IPS-18a (cell line): ENCODE measurements around the gene PSMB10.

Experiments used
- H3K27ac ChIP-seq: one replicate; pipeline ENCODE4 v1.5.1; 2013; ENCODE audit warnings: low read length
- H3K27me3 ChIP-seq: one replicate; pipeline ENCODE4 v1.6.1; 2013; ENCODE audit warnings: mild to moderate bottlenecking, low read length; ENCODE audit not compliant: control insufficient read depth, insufficient read depth
- H3K36me3 ChIP-seq: one replicate; pipeline ENCODE4 v1.6.1; 2013; ENCODE audit warnings: low read depth, low read length; ENCODE audit not compliant: control insufficient read depth
- H3K4me1 ChIP-seq: one replicate; pipeline ENCODE4 v1.6.1; 2013; ENCODE audit warnings: low read depth, low read length; ENCODE audit not compliant: control insufficient read depth
- H3K4me3 ChIP-seq: one replicate; pipeline ENCODE4 v1.5.1; 2013; ENCODE audit warnings: low read length
- H3K9ac ChIP-seq: one replicate; pipeline ENCODE4 v1.6.1; 2013; ENCODE audit warnings: mild to moderate bottlenecking, low read length, moderate library complexity
- H3K9me3 ChIP-seq: one replicate; pipeline ENCODE4 v1.6.1; 2013; ENCODE audit warnings: low read depth, low read length; ENCODE audit not compliant: control insufficient read depth

The PSMB10 gene

GRCh38 chr16:67928147-67928546 lies 8.5 kb downstream of the PSMB10 start:
- no peak overlapping the region for H3K9ac ChIP-seq
- H3K9me3 ChIP-seq = no peaks in the 10 kb centered on the region
- no peak overlapping the region for H3K4me3 ChIP-seq
- H3K27me3 ChIP-seq = no peaks in the 10 kb centered on the region
- H3K4me1 ChIP-seq = no peaks in the 10 kb centered on the region
- no peak overlapping the region for H3K27ac ChIP-seq
- H3K36me3 ChIP-seq = no peaks in the 10 kb centered on the region

GRCh38 chr16:67927131-67927941 lies 9.3 kb downstream of the PSMB10 start:
- no peak overlapping the region for H3K27ac ChIP-seq
- no peaks in the 10 kb centered on the region for H3K4me1 ChIP-seq
- H3K4me3 ChIP-seq = no peak overlapping the region
- H3K9ac ChIP-seq = no peak overlapping the region
- H3K36me3 ChIP-seq = no peaks in the 10 kb centered on the region
- no peaks in the 10 kb centered on the region for H3K27me3 ChIP-seq
- no peaks in the 10 kb centered on the region for H3K9me3 ChIP-seq

- Histone ChIP-seq H3K27ac (no peak overlapping the region), H3K9ac (no peak overlapping the region), H3K36me3 (no peaks in the 10 kb centered on the region), H3K9me3 (no peaks in the 10 kb centered on the region), H3K4me1 (no peaks in the 10 kb centered on the region), H3K27me3 (no peaks in the 10 kb centered on the region), H3K4me3 (no peak overlapping the region)
Measured at GRCh38 chr16:67926181-67926750, 10.4 kb downstream of the PSMB10 start.

- H3K9ac ChIP-seq = no peak overlapping the region
- no peaks in the 10 kb centered on the region for H3K27me3 ChIP-seq
- no peaks in the 10 kb centered on the region for H3K9me3 ChIP-seq
- no peak overlapping the region for H3K27ac ChIP-seq
- no peaks in the 10 kb centered on the region for H3K36me3 ChIP-seq
- H3K4me3 ChIP-seq = no peak overlapping the region
- H3K4me1 ChIP-seq = no peaks in the 10 kb centered on the region
Measured at GRCh38 chr16:67924140-67924906, 12.3 kb downstream of the PSMB10 start.

GRCh38 chr16:67923414-67924116 lies 13.1 kb downstream of the PSMB10 start:
- H3K9me3 ChIP-seq = no peaks in the 10 kb centered on the region
- H3K4me1 ChIP-seq = no peaks in the 10 kb centered on the region
- no peaks in the 10 kb centered on the region for H3K27me3 ChIP-seq
- no peak overlapping the region for H3K27ac ChIP-seq
- H3K9ac ChIP-seq = no peak overlapping the region
- no peaks in the 10 kb centered on the region for H3K36me3 ChIP-seq
- H3K4me3 ChIP-seq = no peak overlapping the region

- Histone ChIP-seq H3K4me3 (no peak overlapping the region), H3K9ac (no peak overlapping the region), H3K27me3 (no peaks in the 10 kb centered on the region), H3K36me3 (no peaks in the 10 kb centered on the region), H3K9me3 (no peaks in the 10 kb centered on the region), H3K4me1 (no peaks in the 10 kb centered on the region), H3K27ac (no peak overlapping the region)
Measured at GRCh38 chr16:67922740-67923139, 13.9 kb downstream of the PSMB10 start.

- no peak overlapping the region for H3K9ac ChIP-seq
- H3K4me1 ChIP-seq = no peaks in the 10 kb centered on the region
- no peak overlapping the region for H3K4me3 ChIP-seq
- H3K9me3 ChIP-seq = no peaks in the 10 kb centered on the region
- no peak overlapping the region for H3K27ac ChIP-seq
- no peaks in the 10 kb centered on the region for H3K27me3 ChIP-seq
- H3K36me3 ChIP-seq = no peaks in the 10 kb centered on the region
Measured at GRCh38 chr16:67922221-67922620, 14.4 kb downstream of the PSMB10 start.

GRCh38 chr16:67919622-67920221 lies 16.9 kb downstream of the PSMB10 start:
- Histone ChIP-seq H3K27ac (no peak overlapping the region), H3K9me3 (no peaks in the 10 kb centered on the region), H3K9ac (no peak overlapping the region), H3K36me3 (no peaks in the 10 kb centered on the region), H3K27me3 (no peaks in the 10 kb centered on the region), H3K4me1 (peaks cover 5% of the 10 kb centered on the region), H3K4me3 (no peak overlapping the region)

- H3K4me1 ChIP-seq = peaks cover 5% of the 10 kb centered on the region
Measured at GRCh38 chr16:67917852-67918236, 18.8 kb downstream of the PSMB10 start.

GRCh38 chr16:67917140-67917851 lies 19.4 kb downstream of the PSMB10 start:
- no peaks in the 10 kb centered on the region for H3K27me3 ChIP-seq
- H3K36me3 ChIP-seq = no peaks in the 10 kb centered on the region
- H3K27ac ChIP-seq = no peak overlapping the region
- peaks cover 5% of the 10 kb centered on the region for H3K4me1 ChIP-seq
- no peak overlapping the region for H3K4me3 ChIP-seq
- H3K9ac ChIP-seq = no peak overlapping the region
- H3K9me3 ChIP-seq = no peaks in the 10 kb centered on the region

More at GRCh38 chr16:67917852-67918236, 18.8 kb downstream of the PSMB10 start:
- Histone ChIP-seq H3K9ac (no peak overlapping the region), H3K4me3 (no peak overlapping the region), H3K27ac (no peak overlapping the region), H3K9me3 (no peaks in the 10 kb centered on the region), H3K36me3 (no peaks in the 10 kb centered on the region), H3K27me3 (no peaks in the 10 kb centered on the region)
